Activated CD4-positive, alpha-beta memory T cell treated with anti-CD3 and anti-CD28 coated beads, Interleukin-2, amount 10 ng/mL, durations not matched to agents 7 days and 5 days (primary cell): ENCODE results near the gene SLC11A2. TPM values are rescaled to one million over a fixed set of nuclear protein-coding genes. Genes with fewer than 3 reads are reported as not detected.

Source experiments
- CTCF ChIA-PET: fragments of 350-600 bp; sonication (Branson Sonifier 250); formaldehyde crosslinking; loops from one replicate; lab custom pipeline; 2021; ENCODE audit warnings: antibody characterized with exemption, inconsistent platforms; lab: Charles Lee
- POLR2A ChIA-PET: fragments of 350-600 bp; sonication (Branson Sonifier 250); formaldehyde crosslinking; loops from one replicate; lab custom pipeline; 2021; ENCODE audit warnings: antibody characterized with exemption; lab: Charles Lee
- DNase-seq: peaks from one replicate; pipeline ENCODE4 v3.0.0-alpha.2; 2020
- H3K27ac Mint-ChIP-seq: one replicate; pipeline ENCODE4 v1.8.0; 2021; ENCODE audit warnings: mild to moderate bottlenecking, mixed read lengths
- H3K27me3 Mint-ChIP-seq: one replicate; pipeline ENCODE4 v1.8.0; 2021; ENCODE audit warnings: mixed read lengths
- H3K36me3 Mint-ChIP-seq: one replicate; pipeline ENCODE4 v1.8.0; 2021; ENCODE audit warnings: low read depth, mixed read lengths
- H3K4me1 Mint-ChIP-seq: one replicate; pipeline ENCODE4 v1.8.0; 2021; ENCODE audit warnings: mixed read lengths
- H3K4me3 Mint-ChIP-seq: one replicate; pipeline ENCODE4 v1.8.0; 2021; ENCODE audit warnings: mild to moderate bottlenecking, mixed read lengths
- H3K9me3 Mint-ChIP-seq: one replicate; pipeline ENCODE4 v1.8.0; 2021; ENCODE audit warnings: mixed read lengths
- total RNA-seq, 2 experiments: library from RNA; stranded (reverse); gene quantifications; one replicate each; pipeline ENCODE4 v1.2.3, GENCODE V29; 2021

SLC11A2 gene
- 10 to 100 TPM; 35.0 to 36.4 TPM for total RNA-seq

DNA sequence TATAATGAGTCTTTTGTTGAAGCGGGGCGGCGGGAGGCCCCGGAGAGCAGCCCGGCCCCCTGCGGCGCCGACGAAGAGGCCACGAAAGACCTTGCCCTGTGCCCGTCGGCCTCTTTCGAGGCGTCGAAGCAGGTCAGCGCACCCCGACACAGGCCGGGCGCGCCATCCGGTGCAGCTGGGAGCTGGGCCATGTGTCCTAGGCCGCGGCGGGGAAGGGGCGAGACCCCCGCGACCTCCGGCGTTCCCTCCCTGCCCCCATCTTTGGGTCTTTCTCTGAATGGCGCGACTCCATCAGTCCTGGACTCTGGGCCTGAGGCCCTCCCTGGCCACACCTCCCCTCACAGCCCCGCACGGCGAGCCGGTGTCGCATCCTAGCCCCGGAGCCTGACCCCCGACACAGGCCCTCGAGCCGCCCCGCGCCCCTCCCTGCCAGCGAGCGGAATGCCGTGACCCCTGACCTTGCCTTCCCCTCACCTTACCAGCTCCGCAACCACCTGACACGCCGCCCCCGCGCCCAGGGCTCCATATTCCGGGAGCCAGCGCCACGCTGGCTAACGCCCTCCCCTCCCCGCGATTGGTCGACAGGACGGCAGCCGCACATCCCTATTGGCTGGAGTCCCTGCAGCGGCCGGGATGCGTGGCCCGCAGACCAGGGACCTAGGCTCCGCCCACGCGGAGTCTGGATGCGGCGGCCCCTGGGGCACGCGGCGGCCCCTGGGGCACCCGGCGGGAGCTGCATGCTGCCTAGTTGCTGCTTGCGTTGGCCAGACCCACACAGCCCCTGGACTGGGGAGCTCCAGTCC is at the start of gene SLC11A2:
Gene SLC11A2 (minus strand): TSS at position 549 of the 803 bp plus-strand sequence. CDS start 15,656 bp downstream, outside the sequence.
- peak within 1 kb of the TSS; percentile 100 for H3K4me3 Mint-ChIP-seq
- H3K4me1 Mint-ChIP-seq: peaks cover 53% of the 10 kb centered on the region
- no peaks in the 10 kb centered on the region for H3K9me3 Mint-ChIP-seq
- peaks cover 8% of the 10 kb centered on the region for H3K27me3 Mint-ChIP-seq
- H3K36me3 Mint-ChIP-seq: peaks cover 3% of the 10 kb centered on the region
- peak; percentile 93 for DNase-seq
- peak within 1 kb of the TSS; percentile 98 for H3K27ac Mint-ChIP-seq
- CTCF ChIA-PET: interaction anchor here (0.8 to 5.0 kb wide), 18 partner anchors 10 to 1132 kb away, joined by 3 to 37 read pairs (median 4); partner anchors contain the start of genes ATF1 and LETMD1
- POLR2A ChIA-PET: interaction anchor here (0.7 to 4.4 kb wide), 19 partner anchors 10 to 914 kb away, joined by 3 to 40 read pairs (median 4); partner anchors contain the start of genes ATF1, BIN2, COX14 and CSRNP2

DNA sequence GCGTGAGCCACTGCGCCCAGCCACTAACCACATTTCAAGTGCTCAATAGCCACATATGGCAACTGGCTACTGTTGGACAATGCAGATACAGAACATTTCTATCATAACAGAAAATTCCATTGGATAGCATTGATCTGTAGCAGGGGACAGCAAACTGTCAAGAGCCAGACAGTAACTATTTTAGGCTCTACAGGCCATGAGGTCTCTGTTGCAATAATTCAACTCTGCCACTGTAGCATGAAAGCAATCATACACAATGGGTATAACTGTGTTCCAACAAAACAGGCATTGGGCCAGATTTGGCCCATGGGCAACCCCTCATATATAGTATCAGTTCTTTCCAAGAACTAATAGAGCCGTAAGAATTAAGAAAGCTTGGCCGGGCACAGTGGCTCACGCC is 49.2 kb upstream of the SLC11A2 start:
- Mint-ChIP-seq H3K4me3 (no peak overlapping the region), H3K36me3 (peaks cover 19% of the 10 kb centered on the region), H3K9me3 (no peaks in the 10 kb centered on the region), H3K27me3 (no peaks in the 10 kb centered on the region), H3K27ac (no peak overlapping the region), H3K4me1 (peaks cover 15% of the 10 kb centered on the region)
- ChIA-PET CTCF (interaction anchor here (1.1 to 1.6 kb wide), 3 partner anchors 143 to 266 kb away, joined by 3 to 6 read pairs (median 5); no protein-coding TSS in a partner anchor), POLR2A (interaction anchor here (1.2 to 1.6 kb wide), 4 partner anchors 8 to 163 kb away, joined by 4 to 14 read pairs (median 5); partner anchors contain the start of genes CSRNP2, DAZAP2 and SLC11A2)
- DNase-seq: no peak

DNA sequence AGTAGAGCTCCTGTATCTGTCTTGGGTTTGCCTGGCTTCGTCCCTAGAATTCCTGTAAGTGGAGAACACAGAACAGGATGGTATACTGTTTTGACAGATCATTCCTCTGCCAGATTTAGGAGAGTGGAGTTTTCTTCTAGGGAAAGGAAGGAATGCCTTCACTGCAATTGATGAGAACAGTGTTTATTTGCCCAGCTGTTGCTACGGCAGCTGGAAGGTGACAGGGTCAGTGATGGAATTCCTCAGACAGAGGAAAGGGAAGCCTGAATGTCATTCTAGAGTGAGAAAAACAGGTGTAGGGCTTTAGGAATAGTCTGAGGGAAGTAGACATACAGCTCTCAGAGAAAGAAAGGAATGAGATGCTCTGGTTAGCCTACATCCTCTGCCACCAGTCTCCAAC is 45.5 kb upstream of the SLC11A2 start:
- Mint-ChIP-seq H3K4me1 (peaks cover 9% of the 10 kb centered on the region), H3K4me3 (no peak overlapping the region), H3K9me3 (no peaks in the 10 kb centered on the region), H3K27ac (no peak overlapping the region), H3K27me3 (no peaks in the 10 kb centered on the region), H3K36me3 (peaks cover 26% of the 10 kb centered on the region)
- DNase-seq: no peak
- ChIA-PET CTCF (no interaction called here), POLR2A (interaction anchor here (1.0 kb wide), 1 partner anchor 11 kb away, joined by 3 read pairs; the partner anchor contains the start of gene CSRNP2)

DNA sequence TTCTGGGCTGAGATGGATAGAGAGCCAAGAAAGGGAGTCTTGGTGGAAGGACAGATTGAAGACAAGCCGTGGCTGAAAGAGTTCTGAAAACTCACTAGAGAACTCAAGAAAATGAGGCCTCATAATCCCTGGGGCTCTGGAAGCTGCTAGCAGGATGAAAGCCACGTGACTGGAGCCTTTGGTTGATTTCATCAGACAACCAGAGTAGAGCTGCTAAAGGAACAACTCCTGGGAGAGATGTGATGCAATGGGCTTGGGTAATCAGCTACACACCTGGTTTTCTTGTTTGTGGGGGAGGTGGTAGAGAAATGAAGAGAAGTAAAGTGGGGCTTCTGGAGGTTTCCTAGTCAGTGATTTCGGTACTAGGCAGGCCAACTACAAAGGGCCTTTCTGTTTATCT is 43.8 kb upstream of the SLC11A2 start:
- H3K27me3 Mint-ChIP-seq: no peaks in the 10 kb centered on the region
- H3K27ac Mint-ChIP-seq: no peak overlapping the region
- H3K4me1 Mint-ChIP-seq: peaks cover 1% of the 10 kb centered on the region
- H3K36me3 Mint-ChIP-seq: peaks cover 32% of the 10 kb centered on the region
- DNase-seq: no peak
- H3K9me3 Mint-ChIP-seq: no peaks in the 10 kb centered on the region
- CTCF ChIA-PET: interaction anchor here (1.2 kb wide), 1 partner anchor 148 kb away, joined by 3 read pairs; no protein-coding TSS in a partner anchor
- POLR2A ChIA-PET: interaction anchor here (0.6 to 1.3 kb wide), 3 partner anchors 11 to 286 kb away, joined by 3 to 5 read pairs (median 4); partner anchors contain the start of gene CSRNP2
- H3K4me3 Mint-ChIP-seq: no peak overlapping the region

DNA sequence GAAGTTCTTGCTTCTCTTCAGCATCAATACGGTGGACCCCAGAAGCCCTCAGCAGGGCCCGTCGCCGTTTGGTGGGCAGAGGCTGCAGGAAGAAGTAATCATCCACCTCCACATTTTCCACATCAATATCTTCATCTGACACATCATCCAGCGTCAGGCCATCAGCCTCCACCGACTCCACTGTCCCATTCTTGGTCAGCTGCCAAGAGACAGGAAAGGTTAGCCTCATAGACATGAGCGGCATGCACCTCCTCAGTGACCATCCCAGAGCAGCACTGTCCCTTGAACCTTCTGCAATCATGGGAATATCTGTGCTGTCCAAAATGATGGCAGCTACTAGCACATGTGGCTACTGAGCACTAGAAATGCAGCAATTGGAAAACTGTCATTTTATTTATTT is 41.6 kb upstream of the SLC11A2 start:
- H3K4me3 Mint-ChIP-seq: no peak overlapping the region
- CTCF ChIA-PET: no interaction called here
- H3K36me3 Mint-ChIP-seq: peaks cover 35% of the 10 kb centered on the region
- H3K9me3 Mint-ChIP-seq: no peaks in the 10 kb centered on the region
- DNase-seq: no peak
- POLR2A ChIA-PET: no interaction called here
- H3K27me3 Mint-ChIP-seq: no peaks in the 10 kb centered on the region
- H3K4me1 Mint-ChIP-seq: no peaks in the 10 kb centered on the region
- no peak overlapping the region for H3K27ac Mint-ChIP-seq

DNA sequence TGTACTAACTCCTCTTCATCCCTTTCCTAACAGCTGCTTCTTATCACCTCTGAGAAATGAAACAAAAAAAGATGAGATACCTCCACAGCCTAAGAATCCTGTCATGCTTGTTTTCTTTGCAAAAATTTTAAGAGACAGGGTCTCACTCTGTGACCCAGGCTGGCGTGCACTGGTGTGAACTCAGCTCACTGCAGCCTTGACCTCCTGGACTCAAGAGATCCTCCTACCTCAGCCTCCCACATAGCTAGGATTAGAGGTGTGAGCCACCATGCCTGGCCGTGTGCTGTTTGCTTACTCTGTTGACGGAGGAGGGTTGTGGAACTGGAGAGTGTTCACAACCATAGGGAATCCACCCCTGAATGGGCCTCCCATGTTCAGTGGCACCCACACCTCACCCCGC is 41.0 kb upstream of the SLC11A2 start:
- H3K4me1 Mint-ChIP-seq: no peaks in the 10 kb centered on the region
- CTCF ChIA-PET: no interaction called here
- POLR2A ChIA-PET: interaction anchor here (1.3 kb wide), 1 partner anchor 17 kb away, joined by 4 read pairs; the partner anchor contains the start of gene CSRNP2
- H3K4me3 Mint-ChIP-seq: no peak overlapping the region
- DNase-seq: no peak
- H3K27ac Mint-ChIP-seq: no peak overlapping the region
- H3K27me3 Mint-ChIP-seq: no peaks in the 10 kb centered on the region
- no peaks in the 10 kb centered on the region for H3K9me3 Mint-ChIP-seq
- H3K36me3 Mint-ChIP-seq: peaks cover 40% of the 10 kb centered on the region

DNA sequence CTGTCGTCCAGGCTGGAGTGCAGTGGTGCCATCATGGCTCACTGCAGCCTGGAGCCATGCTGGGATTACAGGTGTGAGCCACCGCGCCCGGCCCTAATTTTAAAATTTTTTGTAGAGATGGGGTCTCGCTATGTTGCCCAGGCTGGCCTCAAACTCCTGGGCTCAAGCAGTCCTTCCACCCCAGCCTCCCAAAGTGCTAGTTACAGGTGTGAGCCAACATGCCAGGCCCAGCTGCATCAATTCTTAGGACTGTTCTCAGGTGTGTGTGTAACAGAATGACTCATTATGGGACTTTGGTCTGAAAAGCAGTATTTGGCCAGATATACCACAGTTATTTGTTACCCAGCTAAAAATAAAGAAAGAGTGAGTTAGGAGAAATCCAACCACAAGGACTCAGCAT is 39.3 kb upstream of the SLC11A2 start:
- Mint-ChIP-seq H3K4me3 (no peak overlapping the region), H3K27ac (no peak overlapping the region), H3K9me3 (no peaks in the 10 kb centered on the region), H3K36me3 (peaks cover 43% of the 10 kb centered on the region), H3K27me3 (no peaks in the 10 kb centered on the region), H3K4me1 (no peaks in the 10 kb centered on the region)
- DNase-seq: no peak
- ChIA-PET CTCF (interaction anchor here (1.2 kb wide), 1 partner anchor 11 kb away, joined by 3 read pairs; no protein-coding TSS in a partner anchor), POLR2A (interaction anchor here (1.1 kb wide), 1 partner anchor 17 kb away, joined by 3 read pairs; the partner anchor contains the start of gene LETMD1)

DNA sequence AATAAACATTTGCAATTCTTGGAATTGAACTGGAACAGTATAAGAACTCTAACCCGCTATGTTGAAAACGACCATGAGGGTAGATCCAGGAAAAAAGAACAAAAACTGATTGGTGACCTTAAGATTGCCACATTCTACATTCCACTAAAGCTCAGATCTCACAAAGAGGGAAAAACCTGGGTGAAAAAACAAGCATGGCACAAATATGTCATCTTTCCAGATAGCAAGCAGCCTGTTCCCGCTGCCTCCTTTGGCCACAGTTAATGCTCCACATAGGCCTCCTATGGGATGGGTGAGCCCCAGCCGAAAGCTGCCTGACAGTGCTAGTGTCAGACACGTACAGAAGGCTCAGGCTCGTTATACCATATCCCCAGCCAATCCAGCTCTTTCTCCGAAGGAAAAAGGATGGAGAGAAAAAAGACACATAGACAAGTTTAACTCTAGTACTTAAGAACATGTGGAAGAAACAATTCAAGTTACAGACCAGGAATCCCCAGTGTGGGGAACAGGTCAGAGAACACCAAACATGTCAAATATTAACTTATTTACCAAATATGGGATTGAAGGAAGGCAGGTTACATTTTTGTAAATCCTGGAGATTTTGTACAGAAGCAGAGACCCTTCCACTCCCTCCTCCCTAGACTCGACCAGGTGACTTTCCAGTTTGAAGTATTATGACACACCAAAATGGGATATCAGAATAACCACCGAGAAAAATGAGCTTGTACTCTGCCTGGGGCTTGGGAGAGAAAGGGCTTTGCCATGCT is 36.6 kb upstream of the SLC11A2 start:
- ChIA-PET POLR2A (interaction anchor here (1.0 kb wide), 1 partner anchor 13 kb away, joined by 4 read pairs; no protein-coding TSS in a partner anchor), CTCF (interaction anchor here (1.2 kb wide), 1 partner anchor 14 kb away, joined by 3 read pairs; no protein-coding TSS in a partner anchor)
- Mint-ChIP-seq H3K36me3 (peaks cover 60% of the 10 kb centered on the region), H3K27me3 (no peaks in the 10 kb centered on the region), H3K4me3 (no peak overlapping the region), H3K27ac (no peak overlapping the region), H3K9me3 (no peaks in the 10 kb centered on the region), H3K4me1 (no peaks in the 10 kb centered on the region)
- DNase-seq: no peak

DNA sequence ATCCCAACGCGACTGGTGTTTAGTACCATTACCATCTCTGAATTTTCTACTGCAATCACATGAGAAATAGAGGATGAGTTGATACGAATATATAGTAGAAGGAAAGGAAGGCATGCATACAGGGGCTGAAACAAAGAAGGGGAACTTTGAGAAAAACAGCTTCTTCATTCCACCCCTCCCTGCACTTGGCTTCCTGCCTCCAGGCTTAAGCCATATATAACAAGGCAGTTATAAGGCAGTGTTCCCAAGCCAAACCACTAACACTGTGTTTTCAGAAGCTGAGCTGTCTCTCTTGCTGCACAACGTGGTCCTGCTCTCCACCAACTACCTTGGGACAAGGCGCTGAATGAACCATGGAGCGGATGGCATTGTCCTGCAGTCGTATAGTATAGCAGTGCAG is 32.9 kb upstream of the SLC11A2 start:
- Mint-ChIP-seq H3K27me3 (no peaks in the 10 kb centered on the region), H3K4me3 (no peak overlapping the region), H3K36me3 (peaks cover 59% of the 10 kb centered on the region), H3K27ac (no peak overlapping the region), H3K9me3 (no peaks in the 10 kb centered on the region), H3K4me1 (no peaks in the 10 kb centered on the region)
- DNase-seq: no peak
- POLR2A ChIA-PET: interaction anchor here (0.8 kb wide), 1 partner anchor 10 kb away, joined by 3 read pairs; no protein-coding TSS in a partner anchor
- CTCF ChIA-PET: no interaction called here

DNA sequence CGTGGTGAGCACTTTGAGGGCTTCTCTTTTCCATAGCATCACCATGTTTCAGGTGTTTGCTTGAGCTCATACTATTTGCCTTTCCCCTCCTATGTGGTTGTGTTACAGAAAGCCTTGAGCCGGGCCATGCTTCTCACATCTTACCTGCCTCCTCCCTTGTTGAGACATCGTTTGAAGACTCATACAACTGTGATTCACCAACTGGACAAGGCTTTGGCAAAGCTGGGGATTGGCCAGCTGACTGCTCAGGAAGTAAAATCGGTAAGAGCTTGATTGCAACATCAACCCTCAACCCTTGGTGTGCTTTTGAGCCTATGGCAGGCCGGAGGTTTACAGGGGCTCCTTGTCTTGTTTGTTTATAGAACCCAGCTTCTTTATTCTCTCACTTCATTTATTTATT is 30.1 kb upstream of the SLC11A2 start:
- no peak overlapping the region for H3K4me3 Mint-ChIP-seq
- H3K36me3 Mint-ChIP-seq: peaks cover 64% of the 10 kb centered on the region
- no peaks in the 10 kb centered on the region for H3K9me3 Mint-ChIP-seq
- DNase-seq: no peak
- POLR2A ChIA-PET: no interaction called here
- H3K27ac Mint-ChIP-seq: no peak overlapping the region
- no peaks in the 10 kb centered on the region for H3K27me3 Mint-ChIP-seq
- CTCF ChIA-PET: no interaction called here
- peaks cover 10% of the 10 kb centered on the region for H3K4me1 Mint-ChIP-seq

DNA sequence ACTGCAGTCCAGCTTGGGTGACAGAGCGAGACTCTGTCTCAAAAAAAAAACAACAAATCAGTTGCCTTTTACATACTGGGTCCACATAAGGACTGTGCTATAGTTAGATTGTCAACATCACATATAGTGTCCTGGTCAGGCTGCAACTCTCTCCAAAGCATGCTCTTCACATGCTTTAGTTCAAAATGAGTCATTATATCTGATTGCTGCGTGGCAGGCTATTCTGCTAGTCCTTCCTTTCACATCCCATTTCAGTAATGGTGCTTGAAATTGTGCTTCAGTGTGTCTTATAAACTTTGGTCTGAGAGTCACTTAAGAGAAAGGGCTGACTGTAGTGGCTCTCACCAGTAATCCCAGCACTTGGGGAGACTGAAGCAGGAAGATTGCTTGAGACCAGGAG is 28.9 kb upstream of the SLC11A2 start:
- Mint-ChIP-seq H3K27me3 (no peaks in the 10 kb centered on the region), H3K4me3 (no peak overlapping the region), H3K4me1 (peaks cover 13% of the 10 kb centered on the region), H3K9me3 (no peaks in the 10 kb centered on the region), H3K36me3 (peaks cover 58% of the 10 kb centered on the region), H3K27ac (no peak overlapping the region)
- POLR2A ChIA-PET: no interaction called here
- CTCF ChIA-PET: no interaction called here
- DNase-seq: no peak

DNA sequence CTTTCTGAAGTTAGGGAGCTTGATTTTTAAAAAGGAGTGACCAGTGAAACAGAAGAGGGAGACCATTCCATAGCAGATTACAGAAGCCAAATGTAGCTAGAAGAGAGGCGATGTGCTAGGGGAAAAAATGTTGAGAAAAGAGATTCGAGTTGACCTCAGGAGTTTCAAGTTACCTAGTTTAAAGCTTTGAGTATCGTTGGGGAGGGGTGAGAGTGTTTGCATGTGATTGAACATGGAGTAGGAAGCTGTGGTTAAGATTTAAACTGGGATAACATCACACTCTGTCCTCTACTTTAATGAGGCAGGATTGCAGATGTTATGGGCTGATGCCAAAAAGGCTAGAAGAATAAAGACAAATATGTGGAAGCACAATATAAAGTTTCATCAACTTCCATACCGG is 25.6 kb upstream of the SLC11A2 start:
- Mint-ChIP-seq H3K4me1 (peaks cover 32% of the 10 kb centered on the region), H3K27ac (peak overlapping the region; percentile 11), H3K27me3 (no peaks in the 10 kb centered on the region), H3K9me3 (no peaks in the 10 kb centered on the region), H3K36me3 (peaks cover 44% of the 10 kb centered on the region), H3K4me3 (peak overlapping the region; percentile 8)
- no peak for DNase-seq
- POLR2A ChIA-PET: interaction anchor here (1.6 to 1.7 kb wide), 2 partner anchors 187 to 267 kb away, joined by 3 to 5 read pairs; partner anchors contain the start of gene DAZAP2
- CTCF ChIA-PET: interaction anchor here (0.6 to 2.0 kb wide), 5 partner anchors 170 to 841 kb away, joined by 3 to 5 read pairs (median 3); no protein-coding TSS in a partner anchor
